Measurements from ENCODE around the gene GET4.

DNA sequence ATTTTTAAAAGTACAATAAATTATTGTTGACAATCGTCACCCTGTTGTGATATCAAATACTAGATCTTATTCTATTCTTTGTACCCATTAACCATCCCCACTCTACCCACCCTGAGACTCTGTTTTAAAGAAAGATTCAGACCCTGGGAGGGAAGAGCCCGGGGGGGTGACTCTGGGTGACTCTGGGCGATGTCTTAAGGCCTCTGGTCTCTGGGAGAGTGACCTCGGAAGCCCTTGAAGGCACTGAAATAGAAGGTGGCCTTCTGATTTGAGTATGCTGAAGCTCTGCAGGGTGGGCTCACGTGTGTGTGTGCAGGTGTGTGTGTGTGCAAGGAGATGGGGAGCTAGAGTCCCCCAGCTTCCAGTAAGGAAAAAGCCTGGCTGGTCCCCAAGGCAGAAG lies 68.4 kb downstream of the GET4 start:
- TF ChIP-seq, protein P1, sequence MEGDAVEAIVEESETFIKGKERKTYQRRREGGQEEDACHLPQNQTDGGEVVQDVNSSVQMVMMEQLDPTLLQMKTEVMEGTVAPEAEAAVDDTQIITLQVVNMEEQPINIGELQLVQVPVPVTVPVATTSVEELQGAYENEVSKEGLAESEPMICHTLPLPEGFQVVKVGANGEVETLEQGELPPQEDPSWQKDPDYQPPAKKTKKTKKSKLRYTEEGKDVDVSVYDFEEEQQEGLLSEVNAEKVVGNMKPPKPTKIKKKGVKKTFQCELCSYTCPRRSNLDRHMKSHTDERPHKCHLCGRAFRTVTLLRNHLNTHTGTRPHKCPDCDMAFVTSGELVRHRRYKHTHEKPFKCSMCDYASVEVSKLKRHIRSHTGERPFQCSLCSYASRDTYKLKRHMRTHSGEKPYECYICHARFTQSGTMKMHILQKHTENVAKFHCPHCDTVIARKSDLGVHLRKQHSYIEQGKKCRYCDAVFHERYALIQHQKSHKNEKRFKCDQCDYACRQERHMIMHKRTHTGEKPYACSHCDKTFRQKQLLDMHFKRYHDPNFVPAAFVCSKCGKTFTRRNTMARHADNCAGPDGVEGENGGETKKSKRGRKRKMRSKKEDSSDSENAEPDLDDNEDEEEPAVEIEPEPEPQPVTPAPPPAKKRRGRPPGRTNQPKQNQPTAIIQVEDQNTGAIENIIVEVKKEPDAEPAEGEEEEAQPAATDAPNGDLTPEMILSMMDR (IDR thresholded peaks at IDR 0.05), result no peak
- no peak for TF ChIP-seq POLR2A (IDR thresholded peaks at IDR 0.05)

Data from adrenal gland (tissue), 5 donors.